NCI-H187 treated with DMSO at 0.1 percent for 48 hours (cell line): ENCODE results near the gene TEKT2.

Experiments used
- DNase-seq: peaks from one replicate; lab custom pipeline; 2025; lab: John Stamatoyannopoulos, UW

The TEKT2 gene

DNA sequence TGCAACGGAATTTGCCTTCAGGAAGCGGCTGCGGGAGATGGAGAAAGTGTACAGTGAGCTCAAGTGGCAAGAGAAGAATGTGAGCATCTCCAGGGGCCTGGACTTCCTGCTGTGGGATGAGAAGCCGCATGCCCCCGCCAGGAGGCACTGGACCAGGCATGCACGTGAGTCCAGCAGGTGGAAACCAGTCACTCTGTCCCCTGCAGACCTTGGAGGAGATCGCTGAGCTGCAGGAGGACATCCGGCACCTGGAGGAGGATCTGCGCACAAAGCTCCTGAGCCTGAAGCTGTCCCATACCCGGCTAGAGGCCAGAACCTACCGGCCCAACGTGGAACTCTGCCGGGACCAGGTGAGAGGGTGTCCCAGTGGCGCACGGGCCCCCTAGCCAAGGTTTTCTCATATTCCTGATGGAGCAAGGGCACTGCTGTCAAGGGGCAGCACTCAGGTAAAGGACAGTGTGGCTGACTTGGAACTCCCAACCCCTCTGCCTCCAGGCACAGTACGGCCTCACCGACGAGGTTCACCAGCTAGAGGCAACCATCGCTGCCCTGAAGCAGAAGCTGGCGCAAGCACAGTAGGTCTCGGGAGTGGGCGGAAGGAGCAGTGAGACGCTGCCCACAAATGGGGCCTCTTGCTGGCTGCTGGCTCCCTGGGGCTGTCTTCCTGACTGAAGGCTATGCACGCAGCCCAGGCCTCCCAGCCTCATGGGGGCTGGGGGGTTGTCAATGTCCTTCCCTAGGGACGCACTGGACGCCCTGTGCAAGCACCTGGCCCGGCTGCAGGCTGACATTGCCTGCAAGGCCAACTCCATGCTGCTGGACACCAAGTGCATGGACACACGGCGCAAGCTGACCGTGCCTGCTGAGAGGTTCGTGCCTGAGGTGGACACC is 3.6 kb downstream of the TEKT2 start:
- DNase-seq: no peak

DNA sequence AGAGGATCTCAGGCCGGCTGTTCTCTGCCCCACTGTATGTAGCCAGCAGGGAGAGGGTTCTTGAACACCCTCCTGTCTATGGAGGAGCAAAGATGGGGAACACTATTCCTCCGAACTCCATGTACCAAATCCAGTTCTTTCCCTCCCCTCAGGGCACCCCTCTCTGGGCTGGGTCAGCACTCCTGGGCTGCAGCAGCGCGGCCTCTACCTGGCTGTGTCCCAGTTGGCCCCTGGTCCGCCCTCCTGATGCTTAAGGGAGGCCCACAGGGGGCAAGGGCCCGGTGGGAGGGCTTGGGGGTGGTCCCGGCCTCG is 4.3 kb downstream of the TEKT2 start:
- DNase-seq: no peak

GRCh38 chr1:36088577-36089392 is 4.9 kb downstream of the TEKT2 start, which contains the start of gene ADPRS:
ADPRS (plus strand) TSS chr1:36088892; CDS start chr1:36088905, 13 bp downstream.
- DNase-seq: peak; percentile 27

DNA sequence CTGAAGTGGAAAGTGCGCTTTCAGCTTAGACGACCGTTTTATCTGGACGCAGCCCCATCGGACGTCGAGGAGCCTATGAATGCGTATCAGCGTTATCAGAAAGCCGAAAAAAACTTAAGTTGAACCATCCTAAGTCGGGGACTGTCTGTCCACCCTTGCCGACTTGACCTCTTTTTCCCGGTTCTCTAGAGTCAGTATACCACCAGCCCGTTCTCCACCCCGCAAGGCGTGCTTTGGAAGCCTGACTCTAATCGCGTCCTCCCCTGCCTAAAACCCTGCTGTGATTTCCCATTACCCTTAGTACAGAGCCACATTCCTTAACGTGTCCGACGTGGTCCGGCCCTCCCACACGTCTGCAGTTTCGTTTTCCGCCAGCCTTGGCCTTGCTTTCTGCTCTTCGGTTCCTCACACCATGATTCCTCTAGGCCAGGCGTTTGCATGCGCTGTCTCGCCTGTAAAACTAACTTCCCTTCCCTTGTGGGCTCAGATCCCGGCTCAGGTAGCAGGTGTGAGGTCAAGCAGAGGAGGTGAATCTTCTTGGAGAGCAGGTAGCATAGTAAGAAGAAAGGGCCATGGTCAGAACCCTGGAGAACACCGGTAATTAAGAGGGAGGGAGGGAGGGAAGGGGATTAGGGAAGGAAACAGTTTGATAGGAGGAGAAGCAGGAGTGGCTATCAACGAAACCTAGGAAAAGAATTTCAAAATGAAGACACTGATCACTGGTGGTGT is 5.7 kb downstream of the TEKT2 start:
- no peak for DNase-seq

DNA sequence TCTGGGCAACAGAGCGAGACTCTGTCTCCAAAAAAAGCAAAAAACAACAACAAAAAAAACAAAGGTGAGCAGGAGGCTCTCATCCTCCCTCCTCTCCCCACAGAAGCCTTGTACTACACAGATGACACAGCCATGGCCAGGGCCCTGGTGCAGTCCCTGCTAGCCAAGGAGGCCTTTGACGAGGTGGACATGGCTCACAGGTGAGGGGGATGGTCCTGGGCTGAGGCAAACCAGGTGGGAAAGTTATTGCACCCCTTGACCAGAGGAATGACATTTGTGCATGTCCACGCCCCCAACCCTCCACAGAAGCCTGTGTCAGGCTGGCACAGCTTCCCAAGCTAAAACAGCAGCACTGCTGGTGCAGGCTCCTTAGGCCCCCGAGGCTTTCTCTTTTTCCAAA is 7.2 kb downstream of the TEKT2 start:
- DNase-seq: no peak

DNA sequence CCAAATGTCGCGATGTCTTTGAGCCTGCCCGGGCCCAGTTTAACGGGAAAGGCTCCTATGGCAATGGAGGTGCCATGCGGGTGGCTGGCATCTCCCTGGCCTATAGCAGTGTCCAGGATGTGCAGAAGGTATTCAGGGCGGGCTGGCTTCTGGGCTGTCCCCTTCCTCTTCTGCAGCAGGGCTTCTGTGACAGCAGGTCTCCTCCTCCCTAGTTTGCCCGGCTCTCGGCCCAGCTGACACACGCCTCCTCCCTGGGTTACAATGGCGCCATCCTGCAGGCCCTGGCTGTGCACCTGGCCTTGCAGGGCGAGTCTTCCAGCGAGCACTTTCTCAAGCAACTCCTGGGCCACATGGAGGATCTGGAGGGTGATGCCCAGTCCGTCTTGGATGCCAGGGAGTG is 7.8 kb downstream of the TEKT2 start:
- DNase-seq: no peak

- no peak for DNase-seq
Measured at GRCh38 chr1:36092166-36092797, 8.4 kb downstream of the TEKT2 start.

GRCh38 chr1:36092798-36093185 is 8.9 kb downstream of the TEKT2 start:
- no peak for DNase-seq

GRCh38 chr1:36093226-36093625 is 9.3 kb downstream of the TEKT2 start:
- no peak for DNase-seq

- DNase-seq: no peak
Measured at GRCh38 chr1:36093929-36094328, 10.0 kb downstream of the TEKT2 start.

GRCh38 chr1:36094621-36095061 is 10.7 kb downstream of the TEKT2 start:
- no peak for DNase-seq

- no peak for DNase-seq
Measured at GRCh38 chr1:36095760-36096405, 12.0 kb downstream of the TEKT2 start.

GRCh38 chr1:36096500-36097432 is 12.9 kb downstream of the TEKT2 start:
- no peak for DNase-seq

DNA sequence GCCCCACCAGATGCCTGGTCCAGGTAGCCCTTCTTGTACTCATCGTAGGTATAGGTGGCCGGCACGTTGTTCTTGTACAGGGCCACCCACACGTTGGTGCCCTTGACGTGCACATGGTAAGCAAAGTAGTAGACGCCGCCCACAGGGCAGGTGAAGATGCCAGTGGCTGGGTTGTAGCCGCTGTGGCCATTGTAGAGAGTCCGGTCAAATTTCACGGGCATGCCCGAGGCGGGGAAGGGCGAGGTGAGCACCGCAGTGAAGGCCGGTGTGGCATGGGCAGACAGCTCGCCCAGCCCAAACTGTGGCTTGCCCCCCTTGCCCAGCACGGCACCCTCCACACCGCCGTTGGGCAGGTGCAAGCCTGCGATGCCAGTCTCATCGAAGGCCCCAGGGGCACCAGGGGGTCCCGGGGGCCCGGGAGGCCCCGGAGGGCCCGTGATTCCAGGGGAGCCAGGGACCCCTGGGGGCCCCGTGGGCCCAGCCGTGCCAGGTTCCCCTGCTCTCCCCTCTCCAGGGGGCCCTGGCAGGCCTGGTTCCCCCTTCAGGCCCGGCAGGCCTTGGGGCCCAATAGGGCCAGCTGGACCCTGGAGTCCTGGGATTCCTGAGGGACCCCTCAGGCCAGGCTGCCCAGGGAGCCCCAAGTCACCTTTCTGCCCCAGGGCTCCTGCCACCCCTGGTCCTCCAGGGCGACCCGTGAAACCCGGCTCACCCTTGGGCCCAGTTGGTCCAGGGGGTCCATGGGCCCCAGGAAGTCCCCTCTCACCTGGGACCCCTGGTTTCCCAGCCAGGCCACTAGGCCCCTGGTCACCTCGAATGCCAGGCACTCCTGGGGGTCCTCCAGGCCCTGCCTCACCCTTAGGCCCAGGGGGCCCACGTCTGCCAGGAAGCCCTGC is 14.0 kb downstream of the TEKT2 start:
- DNase-seq: no peak

GRCh38 chr1:36098650-36099365 is 14.9 kb downstream of the TEKT2 start:
- DNase-seq: no peak

- DNase-seq: no peak
Measured at GRCh38 chr1:36099681-36100341, 15.9 kb downstream of the TEKT2 start.

DNA sequence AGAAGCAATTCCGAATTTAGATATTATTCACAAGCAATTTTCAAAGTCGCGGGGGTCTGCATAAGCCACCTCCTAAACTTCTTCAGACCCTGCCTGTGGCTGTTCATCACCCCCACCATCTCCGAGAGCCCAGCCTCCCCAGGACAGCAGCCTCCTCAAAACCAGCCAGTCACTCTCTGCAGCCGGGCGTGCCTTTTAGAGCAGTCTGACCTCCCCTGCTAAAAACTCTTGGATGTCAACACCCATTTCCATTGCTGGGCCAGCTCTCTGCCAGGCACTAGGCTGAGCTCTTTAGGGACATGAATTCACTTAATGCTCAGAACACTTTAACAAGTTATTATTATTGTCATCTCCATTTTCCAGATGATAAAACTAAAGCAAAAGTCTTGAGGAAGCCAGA is 16.5 kb downstream of the TEKT2 start:
- no peak for DNase-seq

DNA sequence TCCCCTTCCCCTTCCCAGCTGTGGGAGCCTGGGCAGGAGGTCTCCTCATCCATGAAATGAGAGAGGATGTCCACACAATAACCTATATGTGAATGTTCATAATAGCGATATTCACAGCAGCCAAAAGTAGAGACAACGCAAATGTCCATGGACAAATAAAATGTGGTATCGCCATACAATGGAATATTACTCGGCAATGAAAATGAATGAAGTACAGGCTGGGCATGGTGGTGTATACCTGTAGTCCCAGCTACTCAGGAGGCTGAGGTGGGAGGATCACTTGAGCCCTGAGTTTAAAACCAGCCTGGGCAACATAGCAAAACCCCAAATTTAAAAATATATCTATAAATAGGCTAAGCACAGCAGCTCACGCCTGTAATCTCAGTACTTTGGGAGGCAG is 17.7 kb downstream of the TEKT2 start:
- no peak for DNase-seq
